HG03135 (cell line): ENCODE data around the gene MAN2B2.

Experiments
- ATAC-seq: cut with Tn5 transposase; IDR thresholded peaks from one replicate; pipeline ENCODE4 v1.9.1; 2021; ENCODE audit warnings: mild to moderate bottlenecking, moderate library complexity; ENCODE audit not compliant: unreplicated experiment

Gene MAN2B2

DNA sequence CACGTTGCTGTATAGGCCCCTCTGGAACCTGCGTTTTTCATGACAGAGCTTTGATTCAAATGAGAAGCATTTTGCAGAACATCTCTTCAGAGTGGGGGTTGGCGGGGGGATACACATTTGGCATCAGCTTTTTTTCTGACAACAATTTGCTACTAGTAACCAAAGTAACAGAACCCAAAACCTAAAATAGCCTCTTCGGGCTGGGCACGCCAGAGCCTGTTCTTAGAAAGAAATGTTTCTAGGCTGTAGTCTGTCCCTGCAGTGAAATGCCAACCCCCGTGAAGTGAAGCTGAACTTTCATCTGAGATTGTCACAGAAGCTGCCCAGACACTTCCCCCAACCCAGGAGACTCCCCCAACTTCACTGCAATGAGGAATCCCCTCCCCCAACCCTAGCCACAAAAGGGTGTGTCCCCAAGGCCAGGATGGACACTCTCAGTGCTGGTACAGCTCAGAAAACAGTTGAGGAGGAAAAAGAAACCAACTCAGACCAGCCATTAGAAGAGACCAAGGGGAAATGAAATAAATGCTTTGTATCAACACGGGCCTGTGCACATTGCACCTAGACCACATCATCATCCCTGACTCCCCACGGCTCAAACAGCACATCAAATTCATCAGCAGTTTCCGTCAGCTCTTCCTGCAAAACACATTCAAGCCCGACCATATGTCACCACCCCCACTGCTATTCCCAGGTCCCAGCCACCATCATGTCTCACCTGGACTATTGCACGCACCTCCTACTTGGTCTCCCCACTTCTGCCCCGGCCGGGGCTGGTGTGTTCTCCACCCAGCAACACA lies 8.4 kb upstream of the MAN2B2 start:
- no peak for ATAC-seq

DNA sequence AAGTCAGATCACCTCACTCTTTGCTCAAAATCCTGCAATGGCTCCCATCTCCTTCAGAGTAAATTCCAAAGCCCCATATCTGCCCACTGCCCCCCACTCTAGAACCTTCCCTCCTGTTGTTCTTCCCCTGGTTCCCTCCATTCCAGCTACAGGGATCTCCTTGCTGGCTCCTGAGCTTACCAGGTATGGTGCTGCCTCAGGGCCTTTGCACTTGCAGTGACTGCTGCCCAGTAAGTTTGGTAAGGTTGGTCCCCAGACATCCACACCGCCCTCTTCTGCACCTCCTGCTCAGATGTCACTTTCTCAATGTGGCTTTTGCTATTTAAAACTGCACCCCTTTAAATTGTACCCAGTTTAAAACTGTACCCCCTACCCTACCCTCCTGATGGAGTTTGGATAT lies 7.8 kb upstream of the MAN2B2 start:
- no peak for ATAC-seq

DNA sequence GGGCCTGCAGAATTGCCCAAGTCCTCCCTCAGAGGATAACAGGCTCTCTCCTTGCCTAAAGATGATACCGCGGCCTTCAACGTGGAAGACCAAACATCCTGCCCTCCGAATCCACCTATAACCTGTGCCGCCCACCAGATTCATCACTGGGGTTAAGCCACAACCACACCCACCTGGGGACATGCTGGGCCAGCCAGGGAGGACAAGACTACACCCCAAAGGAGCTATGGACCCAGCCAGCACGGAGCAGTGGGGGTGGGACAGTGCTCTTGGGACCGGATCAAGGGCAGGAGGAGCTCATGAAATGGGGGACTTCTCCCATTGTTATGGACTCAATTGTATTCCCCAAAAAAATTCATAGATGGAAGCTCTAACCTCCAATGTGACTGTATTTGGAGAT lies 6.8 kb upstream of the MAN2B2 start:
- ATAC-seq: no peak

DNA sequence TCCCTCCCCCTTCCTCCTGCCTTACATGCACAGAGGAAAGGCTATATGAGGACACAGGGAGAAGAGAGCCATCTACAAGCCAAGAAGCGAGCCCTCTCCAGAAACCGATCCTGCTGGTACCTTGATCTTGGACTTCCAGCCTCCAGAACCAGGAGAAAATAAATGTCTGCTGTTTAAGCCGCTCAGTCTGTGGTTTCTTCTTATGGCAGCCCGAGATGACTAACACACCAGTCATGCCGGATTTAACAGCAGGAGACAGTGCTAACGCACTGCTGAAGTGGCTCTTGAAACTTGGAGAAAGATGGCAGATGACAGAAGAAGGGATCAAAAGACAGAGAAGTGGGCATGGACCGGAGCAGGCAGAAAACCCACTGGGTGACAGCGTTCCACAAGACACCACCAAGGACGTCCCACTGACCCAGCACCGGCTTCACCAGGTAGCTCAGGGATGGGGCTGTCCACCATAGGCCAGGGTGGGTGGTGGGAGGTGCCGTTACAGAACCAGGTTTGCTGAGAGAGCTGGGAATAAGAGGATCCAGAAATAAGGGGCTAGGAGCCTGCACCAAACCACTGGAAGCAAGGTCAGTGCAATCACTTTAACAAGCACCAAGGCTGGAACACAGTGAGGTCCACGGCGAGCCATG lies 6.2 kb upstream of the MAN2B2 start:
- ATAC-seq: no peak

DNA sequence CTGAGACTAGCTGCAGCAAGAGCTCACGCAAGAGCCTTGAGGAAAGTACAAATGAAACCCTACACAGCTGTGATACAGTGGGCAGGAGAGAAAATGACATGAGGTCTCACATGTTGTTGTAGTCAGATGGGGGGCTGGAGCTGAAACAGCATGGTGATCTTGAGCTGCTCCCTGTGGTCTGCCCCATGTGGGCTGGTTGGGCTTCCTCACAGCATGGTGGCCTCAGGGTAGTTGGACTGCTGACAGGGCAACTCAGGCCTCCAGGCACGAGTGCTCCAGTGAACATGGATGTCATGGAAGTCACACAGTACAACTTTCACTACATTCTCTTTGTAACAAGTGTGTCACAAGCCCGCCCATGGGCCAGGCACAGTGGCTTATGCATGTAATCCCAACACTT lies 3.4 kb upstream of the MAN2B2 start:
- ATAC-seq: no peak

DNA sequence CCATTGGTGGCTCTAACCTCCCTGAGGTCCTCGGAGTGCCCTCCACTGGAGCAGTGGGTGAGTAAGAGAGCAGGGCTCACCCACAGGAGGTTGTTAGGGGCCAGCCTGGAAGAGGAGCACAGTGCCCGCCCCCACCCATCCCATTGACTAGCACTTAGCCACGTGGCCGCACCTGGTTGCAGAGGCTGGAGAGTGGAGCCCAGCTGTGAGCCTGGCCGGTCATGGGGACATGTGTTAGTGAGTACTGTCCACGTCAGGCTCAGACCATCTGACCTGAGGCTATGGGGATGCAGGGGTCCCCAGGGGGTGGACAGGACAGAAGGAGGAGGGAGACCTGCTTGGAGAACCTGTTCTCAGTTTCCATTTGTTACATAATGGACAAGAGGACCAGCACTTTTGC lies 1.4 kb upstream of the MAN2B2 start:
- ATAC-seq: no peak

DNA sequence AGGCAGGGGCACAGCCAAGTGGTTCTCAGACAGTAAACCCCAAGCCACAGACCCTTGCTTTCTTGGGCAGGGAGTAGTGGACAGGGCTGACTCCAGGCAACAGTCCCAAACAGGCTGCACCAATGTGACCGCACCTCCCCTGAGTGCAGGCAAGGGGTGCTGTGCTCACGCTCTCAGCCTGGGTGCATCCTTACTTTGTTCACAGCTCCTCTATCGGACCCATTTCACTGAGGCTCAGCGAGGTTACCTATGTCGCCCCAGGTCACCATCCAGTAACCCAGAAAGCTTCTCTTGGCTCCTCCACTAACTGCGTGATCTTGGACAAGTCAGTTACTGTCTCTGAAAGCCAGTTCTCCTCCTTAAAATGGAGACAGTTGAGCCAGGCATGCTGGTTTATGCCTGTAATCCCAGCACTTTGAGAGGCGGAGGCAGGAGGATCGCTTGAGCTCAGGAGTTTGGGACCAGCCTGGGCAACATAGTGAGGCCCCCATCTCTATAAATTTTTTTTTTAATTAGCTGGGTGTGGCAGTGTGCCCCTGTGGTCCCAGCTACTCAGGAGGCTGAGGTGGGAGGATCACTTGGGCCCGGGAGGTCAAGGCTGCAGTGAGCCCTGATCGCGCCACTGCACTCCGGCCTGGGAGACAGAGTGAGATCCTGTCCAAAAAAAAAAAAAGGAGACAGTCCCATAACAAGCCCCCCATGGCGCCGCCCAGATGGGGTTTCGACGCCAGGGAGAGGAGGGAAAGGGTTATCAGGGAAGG lies 823 bp upstream of the MAN2B2 start:
- ATAC-seq: no peak

DNA sequence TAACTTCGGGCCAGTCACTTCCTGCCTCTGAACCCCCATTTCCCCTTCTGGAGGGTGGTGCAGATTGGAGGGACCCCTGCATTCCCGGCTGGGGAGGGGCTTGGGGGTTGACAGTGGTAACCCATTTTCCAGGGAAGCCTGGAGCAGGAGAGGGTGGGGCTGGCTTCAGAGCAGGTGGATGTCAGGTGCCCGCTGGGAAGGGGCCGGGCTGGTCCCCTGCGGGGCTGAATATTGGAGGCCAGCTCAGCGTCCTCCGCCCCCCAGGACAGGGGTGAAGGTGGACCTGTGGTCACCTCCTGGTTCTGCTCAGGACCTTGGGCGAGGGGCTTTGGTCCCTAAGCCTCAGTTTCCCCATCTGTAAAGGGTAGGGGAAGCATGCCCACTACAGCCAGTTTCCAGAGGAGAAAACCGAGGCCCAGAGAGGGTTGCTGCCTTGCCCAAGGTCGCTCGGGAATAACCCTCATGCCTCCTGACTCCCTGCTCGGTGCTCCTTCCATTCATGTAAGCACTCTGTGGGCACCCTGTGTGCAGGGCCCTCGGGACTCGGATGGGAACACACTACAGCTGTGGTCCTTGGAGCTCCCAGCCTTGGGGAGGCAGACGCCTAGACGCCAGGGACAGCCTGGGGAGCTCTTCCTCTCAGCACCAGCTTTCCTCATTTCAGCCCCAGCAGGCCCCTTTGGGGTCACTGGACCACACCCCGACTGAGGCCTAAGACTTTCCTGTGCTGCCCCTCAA lies 683 bp downstream of the MAN2B2 start:
- ATAC-seq: no peak

DNA sequence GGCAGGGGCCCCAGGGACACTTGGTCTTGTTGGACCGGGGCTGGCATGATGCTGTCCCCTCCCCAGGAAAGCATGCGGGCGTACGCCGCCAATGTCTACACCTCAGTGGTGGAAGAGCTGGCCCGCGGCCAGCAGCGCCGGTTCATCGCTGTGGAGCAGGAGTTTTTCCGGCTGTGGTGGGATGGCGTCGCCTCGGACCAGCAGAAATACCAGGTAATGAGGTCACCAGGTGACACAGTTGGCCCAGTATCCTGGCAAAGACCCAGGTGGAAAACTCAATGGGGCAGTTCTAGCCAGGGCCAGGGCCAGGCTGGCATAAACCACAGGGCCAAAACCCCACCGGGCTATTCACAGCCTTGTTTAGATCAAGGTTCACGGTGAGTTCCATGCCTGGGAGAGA lies 1.5 kb downstream of the MAN2B2 start:
- ATAC-seq: no peak

DNA sequence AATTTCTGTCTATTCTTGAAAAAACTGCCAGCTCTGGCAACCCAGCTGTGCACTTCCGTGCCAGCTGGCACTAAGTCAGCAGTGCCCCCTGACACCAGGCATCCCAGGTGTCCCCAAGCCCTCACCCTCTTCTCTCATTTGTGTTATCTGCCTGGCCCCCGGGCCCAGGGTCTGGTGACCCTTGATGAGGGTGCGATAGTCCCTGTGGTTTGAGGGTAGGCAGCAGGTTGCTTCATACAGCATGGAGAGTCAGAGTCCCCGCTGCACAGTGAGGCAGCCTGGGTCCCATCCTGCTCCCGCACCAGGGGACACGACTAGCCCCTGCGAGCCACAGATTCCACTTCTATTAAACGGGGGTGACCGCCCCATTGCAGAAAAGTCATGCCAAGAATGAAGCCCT lies 1.9 kb downstream of the MAN2B2 start:
- ATAC-seq: no peak

DNA sequence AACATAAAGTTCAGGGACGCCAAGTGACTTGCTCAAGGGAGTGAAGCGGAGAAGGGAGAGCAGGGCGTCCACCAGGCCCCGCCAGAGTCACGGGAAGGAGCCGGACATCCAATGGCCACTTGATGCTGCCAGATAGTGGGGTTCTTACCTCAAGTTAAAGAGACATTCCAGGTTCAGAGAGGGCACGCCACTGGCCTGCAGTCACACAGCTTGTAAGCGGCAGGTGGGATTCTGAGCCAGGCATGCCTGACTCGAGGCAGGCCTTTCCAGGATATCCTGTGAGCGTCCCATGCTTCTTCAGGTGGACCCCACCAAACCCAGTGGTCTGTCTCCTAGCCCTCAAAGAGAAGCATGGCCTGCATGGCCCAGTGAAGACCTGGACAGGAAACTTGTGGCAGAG lies 2.4 kb downstream of the MAN2B2 start:
- no peak for ATAC-seq

DNA sequence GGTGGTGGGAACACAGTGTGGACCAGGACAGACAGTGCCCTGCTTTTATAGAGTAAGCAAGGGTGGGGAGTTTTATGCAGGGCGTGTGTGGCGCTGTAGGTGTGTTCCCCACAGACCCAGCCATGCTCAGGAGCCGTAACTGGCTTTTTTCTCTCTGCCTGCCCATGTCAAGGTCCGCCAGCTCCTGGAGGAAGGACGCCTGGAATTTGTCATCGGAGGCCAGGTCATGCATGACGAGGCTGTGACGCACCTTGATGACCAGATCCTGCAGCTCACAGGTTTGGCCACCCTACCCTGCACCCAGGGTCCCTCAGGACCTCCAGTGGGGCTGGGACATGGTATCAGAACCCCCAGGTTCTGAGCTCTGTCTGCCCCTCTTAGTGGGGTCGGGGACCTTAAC lies 3.2 kb downstream of the MAN2B2 start:
- no peak for ATAC-seq

DNA sequence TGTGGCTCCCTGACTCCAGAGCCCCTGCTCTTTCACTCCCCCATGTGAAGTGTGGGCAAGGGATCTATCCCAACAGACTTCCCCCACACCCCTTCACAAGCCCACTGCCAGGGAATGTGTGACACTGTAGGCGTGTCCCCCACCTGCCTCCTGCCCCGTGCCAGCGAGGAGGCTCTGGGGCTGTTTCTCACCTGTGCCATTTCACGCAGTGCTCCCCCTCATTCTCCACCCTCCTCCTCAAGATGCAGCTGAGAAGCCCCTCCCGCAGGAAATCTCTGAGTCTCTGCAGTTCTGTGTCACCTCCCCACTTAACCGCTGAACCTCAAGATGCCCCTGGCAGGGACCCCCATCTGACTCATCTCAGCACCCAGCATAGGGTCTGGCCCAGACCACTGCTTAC lies 5.4 kb downstream of the MAN2B2 start:
- no peak for ATAC-seq

DNA sequence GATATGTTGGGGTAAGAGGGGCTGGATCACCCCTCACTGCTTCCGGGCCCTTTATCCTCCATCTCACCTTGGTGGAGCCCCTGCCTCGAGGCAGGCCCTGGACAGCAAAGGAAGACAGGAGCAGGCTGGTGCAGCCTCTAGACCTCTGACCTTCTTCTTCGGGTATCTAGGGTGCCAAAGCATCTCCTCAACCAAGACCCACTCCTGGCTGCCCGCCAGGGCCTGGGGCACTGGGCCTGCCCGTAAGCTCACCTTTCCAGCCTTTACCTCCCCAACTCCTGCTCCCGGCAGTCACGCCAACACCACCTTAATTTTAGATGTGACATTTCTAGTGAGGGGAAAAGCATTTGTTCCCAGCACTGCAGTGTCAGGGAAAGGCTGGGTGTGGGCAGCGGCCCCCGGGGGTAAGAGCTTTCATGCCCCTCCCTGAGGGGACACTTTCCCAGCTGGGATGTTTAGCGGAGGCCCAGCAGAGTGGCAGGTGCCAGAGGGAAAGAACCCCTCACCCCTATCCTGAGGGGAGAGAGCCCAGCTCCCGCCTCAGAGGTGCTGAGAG lies 6.7 kb downstream of the MAN2B2 start:
- no peak for ATAC-seq

DNA sequence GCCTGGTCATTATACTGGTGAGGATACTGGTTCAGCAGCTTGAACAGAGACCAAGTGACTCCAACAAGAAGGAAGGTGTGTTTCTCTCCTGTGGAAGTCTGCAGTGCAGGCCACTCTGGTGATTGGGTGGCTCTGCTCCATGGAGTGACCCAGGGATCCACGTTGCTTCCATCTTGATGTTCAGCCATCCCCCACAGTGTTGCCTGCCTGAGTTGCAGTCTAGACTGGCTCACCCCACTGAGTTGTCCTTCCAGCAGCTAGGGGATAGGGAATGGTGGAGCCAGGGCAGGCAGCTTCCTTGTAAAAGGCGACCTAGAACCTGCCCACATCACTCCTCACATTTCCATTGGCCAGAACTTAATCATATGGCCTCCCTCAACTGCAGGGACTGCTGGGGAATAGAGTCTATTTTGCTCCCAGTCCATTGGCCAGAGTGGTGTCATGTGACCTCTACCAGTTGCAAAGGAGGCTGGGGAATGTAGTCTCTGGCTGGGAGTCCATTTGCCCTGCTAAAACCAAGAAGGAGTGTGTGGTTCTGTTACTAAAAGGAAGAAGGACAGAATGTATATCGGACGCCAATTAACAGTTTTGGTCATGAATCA lies 8.0 kb downstream of the MAN2B2 start:
- ATAC-seq: no peak

DNA sequence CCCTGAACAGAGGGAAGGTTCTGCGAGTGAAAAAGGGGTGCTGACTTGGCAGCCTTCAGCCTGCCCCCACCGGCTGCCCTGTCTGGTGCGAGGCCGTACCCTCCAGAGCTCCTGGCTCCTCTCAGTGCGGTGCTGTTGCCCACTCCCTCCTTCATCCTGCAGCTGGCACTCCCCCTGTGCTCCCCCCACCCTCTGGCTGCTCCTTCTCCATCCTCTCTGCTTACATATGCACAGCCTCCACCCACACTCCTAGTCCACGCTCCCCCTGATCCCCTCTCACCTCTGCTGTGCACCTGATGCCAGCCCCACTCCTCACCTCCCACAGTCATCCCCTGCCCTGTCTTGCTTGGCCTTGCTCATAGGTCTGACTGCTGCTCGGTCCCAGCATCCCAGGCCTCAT lies 9.9 kb downstream of the MAN2B2 start:
- ATAC-seq: no peak

DNA sequence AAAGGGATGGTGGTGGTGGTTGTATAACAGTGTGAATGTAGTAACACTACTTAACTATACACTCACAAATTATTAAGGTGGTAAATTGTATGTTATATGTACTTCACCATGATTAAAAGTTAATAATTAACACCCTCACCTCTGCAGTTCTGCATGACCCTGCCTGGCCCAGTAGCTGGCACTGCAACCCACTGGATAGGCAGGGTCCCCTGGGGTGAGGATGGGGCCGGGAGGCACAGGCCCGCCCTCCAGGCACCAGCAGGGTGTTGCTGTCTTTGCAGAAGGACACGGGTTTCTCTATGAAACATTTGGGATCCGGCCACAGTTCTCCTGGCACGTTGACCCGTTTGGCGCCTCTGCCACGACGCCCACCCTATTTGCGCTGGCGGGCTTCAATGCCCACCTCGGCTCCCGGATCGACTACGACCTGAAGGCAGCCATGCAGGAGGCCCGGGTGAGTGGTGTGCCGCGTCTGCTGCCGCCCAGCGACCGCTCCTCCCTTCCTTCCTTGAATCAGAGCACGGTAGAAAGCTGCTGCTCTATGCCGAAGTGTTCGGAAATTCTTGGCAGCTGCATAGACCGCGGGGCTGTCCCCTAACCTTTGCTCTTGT lies 11.8 kb downstream of the MAN2B2 start:
- ATAC-seq: no peak

DNA sequence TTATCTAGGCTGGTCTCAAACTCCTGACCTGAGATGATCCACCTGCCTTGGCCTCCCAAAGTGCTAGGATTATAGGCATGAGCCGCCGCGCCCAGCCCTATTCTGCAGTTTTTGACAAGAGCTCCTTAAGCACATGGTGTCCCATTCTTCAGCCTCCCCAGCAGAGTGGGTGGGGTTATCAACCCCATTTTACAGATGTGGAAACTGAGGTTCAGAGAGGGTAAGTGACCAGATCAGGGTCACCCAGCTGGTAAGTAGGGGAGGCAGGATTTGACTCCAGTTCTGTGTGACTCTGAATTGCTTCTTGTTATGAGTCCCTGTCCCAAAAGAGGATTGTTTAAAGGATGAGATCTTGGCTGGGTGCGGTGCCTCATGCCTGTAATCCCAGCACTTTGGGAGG lies 14.5 kb downstream of the MAN2B2 start:
- ATAC-seq: no peak

DNA sequence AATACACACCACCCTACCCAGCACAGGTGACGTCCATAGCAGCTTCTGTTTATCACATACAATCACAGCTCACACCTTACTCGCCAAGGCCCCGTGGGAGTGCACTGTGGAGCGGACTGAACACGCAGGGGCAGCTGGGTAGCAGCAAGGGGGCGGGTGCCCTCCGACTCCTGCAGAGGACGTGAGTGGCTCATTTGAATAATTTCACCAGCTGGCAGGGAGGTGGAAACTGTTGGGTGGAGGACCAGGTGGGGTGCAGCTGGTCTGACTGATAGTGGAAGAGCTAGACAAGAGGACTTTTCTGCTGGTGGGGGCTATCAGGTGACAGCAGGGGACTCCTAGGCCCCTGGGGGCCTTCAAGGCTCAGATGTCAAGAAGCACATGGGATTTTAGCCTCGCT lies 16.3 kb downstream of the MAN2B2 start:
- ATAC-seq: no peak

DNA sequence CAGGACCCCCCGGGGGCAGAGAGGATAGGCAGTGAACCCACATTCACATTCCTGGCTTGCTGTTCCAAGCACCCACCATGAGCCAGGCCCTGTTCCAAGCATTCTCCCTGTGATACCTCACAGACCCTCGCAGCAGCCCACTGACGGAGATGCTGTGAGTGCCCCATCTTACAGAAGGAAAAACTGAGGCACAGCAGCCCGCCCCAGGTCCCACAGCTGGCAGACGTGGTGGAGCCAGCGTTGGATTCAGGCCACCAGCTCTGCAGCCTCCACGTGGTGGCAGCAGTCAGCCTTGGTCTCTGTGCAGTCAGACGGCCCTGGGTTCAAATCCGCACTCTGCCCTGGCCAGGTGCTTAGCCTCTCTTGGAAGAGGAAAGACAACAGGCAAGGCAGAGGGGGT lies 16.8 kb downstream of the MAN2B2 start:
- no peak for ATAC-seq
